HG03520 (cell line): ENCODE results near the gene ME3.
"Not testable (repeated sequence)": the region's sequence is repeated elsewhere in the genome, so short reads cannot be mapped to it uniquely, and the experiment has no call there.

ENCODE experiments used
- ATAC-seq: cut with Tn5 transposase; IDR thresholded peaks from one replicate; pipeline ENCODE4 v1.9.1; 2021; ENCODE audit warnings: mild to moderate bottlenecking, moderate library complexity; ENCODE audit not compliant: unreplicated experiment

ME3 gene

DNA sequence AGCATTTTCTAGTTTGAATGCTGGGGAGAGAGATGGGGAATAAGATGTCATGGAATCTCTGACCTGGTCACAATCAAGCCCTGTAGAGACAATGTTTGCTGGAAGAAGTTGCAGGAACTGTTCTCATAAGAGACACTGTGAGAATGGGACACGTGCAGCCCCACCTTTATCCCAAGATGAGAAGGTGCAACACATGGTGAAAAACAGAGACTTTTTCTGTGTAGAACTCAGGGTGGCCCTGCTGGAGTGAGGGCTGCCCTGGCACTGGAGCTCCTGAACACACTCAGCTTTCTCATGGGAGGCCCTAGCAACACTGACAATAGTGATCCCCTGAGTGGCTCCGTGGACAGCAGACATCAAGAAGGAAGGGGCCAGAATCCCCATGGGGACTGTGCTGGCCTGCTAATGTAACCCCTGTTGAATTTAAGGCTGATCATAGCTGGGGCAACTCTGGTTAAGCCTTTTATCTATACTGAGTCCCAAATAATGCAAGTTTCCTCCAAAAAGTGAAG is 106.6 kb downstream of the ME3 start:
- ATAC-seq = no peak

GRCh38 chr11:86565388-86565787 is 107.0 kb downstream of the ME3 start:
- no peak for ATAC-seq

GRCh38 chr11:86562842-86563241 is 109.6 kb downstream of the ME3 start:
- not testable (repeated sequence) for ATAC-seq

GRCh38 chr11:86559311-86559945 is 113.0 kb downstream of the ME3 start:
- ATAC-seq = no peak

DNA sequence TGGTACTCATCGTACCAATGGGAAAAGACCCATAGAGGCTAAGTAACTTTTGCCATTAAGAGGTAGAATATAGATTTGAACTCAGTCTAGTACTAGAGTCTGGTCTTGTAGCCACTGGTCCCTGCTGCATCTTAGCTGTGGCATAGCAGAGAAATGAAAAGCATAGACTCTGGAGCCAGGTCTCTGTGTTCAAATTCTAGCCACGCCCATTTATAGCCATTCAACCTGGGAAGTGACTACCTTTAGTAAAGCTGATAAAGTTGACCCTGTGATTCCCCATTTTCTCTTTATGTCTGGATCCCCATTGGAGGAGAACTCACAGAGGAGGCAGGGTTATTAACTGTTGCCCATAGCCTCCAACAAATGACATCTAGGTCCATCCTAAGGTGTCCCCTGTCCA is 113.6 kb downstream of the ME3 start:
- ATAC-seq = no peak

GRCh38 chr11:86558207-86558606 is 114.2 kb downstream of the ME3 start:
- no peak for ATAC-seq

DNA sequence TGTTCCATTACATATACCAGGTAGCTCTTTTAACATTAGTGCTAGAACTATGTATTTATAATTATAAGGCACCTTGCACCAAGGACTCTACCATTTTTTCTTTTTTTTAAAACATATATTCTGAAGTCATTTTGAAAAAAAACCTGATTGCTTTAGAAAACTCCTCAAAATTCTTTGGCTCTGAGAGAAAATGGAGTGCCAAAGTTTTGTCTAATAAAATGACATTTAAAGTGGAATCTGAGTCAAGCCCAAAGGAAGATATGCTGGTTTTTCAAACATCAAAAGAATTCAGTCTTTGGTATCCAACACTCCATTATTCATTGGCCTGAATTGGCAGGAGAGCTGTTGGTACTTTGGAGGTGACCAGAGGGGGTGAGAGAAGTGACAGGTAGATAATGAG is 116.5 kb downstream of the ME3 start:
- ATAC-seq = no peak

- ATAC-seq = no peak
Measured at GRCh38 chr11:86555401-86555800, 117.0 kb downstream of the ME3 start.

GRCh38 chr11:86553265-86553664 is 119.2 kb downstream of the ME3 start:
- ATAC-seq = no peak

GRCh38 chr11:86551288-86552092 is 120.9 kb downstream of the ME3 start:
- peak; percentile 67 for ATAC-seq

- no peak for ATAC-seq
Measured at GRCh38 chr11:86550757-86551156, 121.7 kb downstream of the ME3 start.

GRCh38 chr11:86548271-86548917 is 124.0 kb downstream of the ME3 start:
- no peak for ATAC-seq

- ATAC-seq = no peak
Measured at GRCh38 chr11:86547727-86548126, 124.7 kb downstream of the ME3 start.

- ATAC-seq = not testable (repeated sequence)
Measured at GRCh38 chr11:86541299-86541698, 131.1 kb downstream of the ME3 start.

DNA sequence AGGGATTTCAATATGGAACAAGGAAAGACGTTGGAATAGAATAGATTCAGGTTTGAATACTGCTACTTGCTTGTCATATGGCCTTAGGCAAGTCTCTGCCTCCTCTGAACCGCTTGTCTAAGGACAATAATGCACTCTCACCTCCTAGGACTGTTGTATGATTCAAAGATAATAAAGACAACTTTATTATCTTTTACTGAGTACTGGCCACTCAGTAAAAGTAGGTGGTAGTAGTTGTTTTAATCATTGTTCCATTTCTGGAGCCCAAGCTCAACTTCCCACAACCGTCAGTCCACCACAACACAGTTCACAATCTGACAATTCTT is 134.2 kb downstream of the ME3 start:
- ATAC-seq = no peak

DNA sequence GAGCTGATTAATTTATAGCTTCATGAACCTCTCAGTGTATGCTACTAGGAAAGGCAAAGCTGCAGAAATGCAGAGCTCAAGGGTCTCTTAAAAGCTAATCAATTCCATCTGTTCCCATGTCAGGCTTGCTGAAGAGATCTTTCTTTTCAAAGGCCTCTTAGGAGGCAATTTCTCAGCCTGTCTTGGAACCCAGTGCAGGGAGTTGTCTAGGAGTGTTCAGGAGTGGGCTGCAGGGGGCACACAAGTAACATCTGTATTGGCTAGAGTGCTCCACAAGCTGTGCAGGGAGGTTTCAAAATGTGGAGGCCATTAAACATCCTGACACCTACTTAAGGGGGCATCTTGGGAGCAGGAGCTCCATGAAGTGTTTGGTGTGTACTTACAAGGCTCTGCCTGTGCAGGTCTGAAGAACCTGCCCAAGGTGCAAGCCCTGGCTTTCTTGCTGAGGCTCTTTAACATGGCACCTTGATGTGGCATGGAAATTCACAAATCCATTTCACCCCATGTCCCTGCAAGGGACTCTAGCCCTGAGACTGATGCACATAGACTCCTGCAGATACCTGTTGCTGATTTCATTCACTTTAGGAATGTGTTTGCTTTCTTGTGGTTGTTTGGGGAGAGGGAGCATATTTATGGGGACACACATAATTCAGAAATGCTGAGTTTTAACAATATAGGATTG is 134.7 kb downstream of the ME3 start:
- ATAC-seq = no peak

- no peak for ATAC-seq
Measured at GRCh38 chr11:86535773-86536172, 136.6 kb downstream of the ME3 start.

- ATAC-seq = no peak
Measured at GRCh38 chr11:86524620-86525352, 147.6 kb downstream of the ME3 start.

GRCh38 chr11:86523738-86524619 is 148.4 kb downstream of the ME3 start:
- no peak for ATAC-seq

DNA sequence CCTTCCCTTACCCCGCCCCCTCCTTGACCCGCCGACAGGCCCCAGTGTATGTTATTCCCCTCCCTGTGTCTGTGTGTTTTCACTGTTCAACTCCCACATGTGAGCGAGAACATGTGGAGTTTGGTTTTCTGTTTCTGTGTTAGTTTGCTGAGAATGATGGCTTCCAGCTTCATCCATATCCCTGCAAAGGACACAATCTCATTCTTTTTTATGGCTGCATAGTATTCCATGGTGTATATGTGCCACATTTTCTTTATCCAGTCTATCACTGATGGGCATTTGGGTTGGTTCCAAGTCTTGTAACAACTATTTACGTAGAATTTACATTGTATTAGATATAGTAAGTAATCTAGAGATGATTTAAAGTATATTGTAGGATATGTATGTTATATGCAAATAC is 149.9 kb downstream of the ME3 start:
- not testable (repeated sequence) for ATAC-seq
